ENCODE measurements around the gene KRT15. TPM values are rescaled to one million over a fixed set of nuclear protein-coding genes. Genes with fewer than 3 reads are reported as not detected.
A peak's percentile ranks its signal among the peaks of the same experiment; 100 is the strongest.

The KRT15 gene
- 0.19 and 0.46 TPM in 2 replicates for total RNA-seq (2014; rRNA removed)
- 0.05 TPM for polyA plus RNA-seq (2012)

DNA sequence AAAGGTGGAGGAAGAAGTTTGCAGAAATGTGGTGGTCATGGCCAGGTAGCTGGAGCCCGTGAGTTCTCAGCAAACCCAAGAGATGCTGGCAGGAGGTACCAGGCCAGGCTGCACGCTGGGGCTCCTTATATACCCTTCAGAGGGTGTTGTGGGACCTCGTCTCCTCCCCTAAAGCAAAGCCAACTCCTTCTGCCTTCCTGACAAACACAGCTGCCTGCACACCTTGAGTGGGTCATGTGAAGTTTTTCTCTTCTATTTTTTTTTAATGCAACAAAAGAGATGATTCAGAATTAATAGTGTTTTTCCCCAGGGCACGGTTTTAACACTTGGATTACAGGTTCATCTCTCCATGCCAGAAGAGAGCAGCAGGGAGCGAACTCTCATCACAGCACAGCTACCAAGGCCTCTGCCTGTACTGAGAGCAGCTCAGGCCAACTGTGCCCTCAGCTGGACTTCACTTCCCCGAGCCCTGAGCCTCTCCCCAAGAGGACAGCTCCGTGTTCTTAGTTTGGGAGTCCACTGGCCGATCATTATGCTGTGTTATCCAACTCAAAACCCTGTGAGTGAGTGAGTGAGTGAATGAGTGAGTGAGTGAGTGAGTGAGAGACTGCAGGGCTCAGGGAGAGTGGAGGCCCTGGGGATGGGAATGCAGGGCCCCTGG is at the start of gene KRT15:
Gene KRT15, minus strand, starts transcription at position 102 of the 661 bp plus-strand sequence. Its CDS starts 63 bp downstream, at position 39.
- DNase-seq (ENCODE audit: low read depth): peak; percentile 37

DNA sequence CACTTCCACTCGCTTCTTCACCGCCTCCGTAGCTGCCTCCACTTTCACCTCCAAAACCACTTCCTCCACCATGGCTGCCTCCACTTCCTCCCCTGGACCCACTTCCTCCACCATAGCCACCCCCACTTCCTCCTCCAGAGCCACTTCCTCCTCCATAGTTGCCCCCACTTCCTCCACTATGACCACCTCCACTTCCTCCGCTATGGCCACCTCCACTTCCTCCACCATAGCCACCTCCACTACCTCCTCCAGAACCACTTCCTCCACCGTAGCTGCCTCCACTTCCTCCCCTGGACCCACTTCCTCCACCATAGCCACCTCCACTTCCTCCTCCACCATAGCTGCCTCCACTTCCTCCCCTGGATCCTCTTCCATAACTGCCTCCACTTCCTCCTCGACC is 48.6 kb upstream of the KRT15 start:
- no peak for DNase-seq (ENCODE audit: low read depth)

DNA sequence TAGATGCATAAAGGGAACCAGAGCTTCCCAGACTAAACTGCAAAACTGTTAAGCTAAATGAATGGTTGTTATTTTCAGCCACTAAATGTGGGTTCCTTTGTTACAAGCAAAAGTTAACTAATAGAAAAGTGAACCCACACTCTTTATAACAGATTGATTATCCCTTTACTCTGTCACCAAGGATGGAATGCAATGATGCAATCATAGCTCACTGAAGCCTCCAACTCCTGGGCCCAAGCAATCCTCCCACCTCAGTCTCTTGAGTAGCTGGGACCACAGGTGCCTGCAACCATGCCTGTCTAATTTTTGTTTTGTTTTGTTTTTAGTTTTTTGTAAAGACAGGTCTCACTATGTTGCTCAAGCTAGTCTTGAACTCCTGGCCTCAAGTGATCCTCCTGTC is 46.6 kb upstream of the KRT15 start:
- no peak for DNase-seq (ENCODE audit: low read depth)

DNA sequence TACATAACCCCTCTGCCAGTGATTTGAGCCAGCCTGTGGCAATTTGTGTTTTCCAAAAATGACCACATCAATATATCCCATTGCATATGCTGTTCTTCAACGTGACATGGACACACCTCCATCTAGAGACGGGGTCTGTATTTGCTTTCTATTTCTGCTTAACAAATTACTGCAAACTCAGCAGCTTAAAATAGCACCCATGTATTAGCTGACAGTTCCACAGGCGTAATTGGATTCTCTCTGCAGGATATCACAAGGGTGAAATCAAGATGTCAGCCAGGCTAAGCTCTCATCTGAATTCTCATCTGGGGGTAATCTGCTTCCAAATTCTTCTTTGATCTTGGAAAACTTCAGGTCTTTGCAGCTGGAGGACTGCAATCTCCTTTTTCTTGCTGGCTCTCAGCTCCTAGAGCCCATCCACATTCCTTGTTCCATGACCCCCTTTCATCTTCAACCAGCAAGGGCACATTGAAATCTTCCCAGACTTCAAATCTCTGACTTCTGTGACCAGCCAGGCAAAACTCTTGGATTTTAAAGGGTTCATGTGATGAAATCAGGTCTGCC is 45.0 kb upstream of the KRT15 start:
- no peak for DNase-seq (ENCODE audit: low read depth)

DNA sequence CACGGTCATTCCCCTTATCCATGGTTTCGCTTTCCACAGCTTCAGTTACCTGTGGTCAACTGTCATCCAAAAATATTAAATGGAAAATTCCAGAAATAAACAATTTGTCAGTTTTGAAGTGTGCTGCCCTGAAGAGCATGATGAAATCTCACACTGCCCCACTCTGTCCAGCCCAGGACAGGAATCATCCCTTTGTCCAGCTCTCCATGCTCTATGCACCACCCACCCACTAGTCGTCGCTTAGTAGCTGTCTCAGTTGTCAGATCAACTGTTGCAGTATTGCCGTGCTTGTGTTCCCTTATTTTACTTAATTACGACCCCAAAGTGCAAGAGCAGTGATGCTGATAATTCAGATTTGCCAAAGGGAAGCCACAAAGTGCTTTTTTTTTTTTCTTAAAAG is 42.9 kb upstream of the KRT15 start:
- DNase-seq (ENCODE audit: low read depth): no peak

DNA sequence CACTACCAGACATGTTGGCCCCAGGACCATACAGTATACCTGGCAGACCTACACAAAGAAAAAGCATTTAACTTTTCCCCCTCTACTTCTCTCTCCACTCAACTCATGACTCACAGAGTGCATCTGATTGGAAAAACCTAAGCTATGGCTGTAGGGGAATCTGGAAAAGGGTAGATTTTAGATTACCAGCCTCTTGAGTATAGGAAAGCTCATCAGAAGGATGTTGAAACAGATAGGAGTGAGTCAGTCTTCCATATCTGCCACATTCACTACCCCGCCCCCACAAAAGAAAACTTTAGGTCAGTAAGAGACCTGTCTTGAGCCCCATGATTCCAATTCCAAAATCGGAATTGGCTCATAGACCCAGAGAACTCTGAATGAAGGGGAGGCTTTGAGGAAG is 40.9 kb upstream of the KRT15 start:
- peak; percentile 6 for DNase-seq (ENCODE audit: low read depth)

DNA sequence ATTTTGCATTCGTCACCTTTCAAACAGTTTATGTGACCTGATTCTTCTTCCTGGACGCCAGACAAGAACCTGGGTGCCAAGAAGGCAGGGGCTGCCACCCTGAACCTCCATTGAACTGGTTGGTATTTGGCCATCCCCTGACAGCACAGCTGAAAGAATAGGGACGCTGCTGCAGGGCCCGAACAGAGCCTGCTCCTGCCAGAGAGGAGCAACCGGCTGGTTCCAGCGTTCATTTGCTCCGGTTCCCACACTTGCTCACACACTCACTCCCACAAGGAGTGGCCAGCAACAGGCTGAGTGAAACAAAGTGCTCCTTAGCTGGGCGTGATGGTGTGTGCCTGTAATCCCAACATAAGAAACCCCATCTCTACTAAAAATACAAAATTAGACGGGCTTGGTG is 38.2 kb upstream of the KRT15 start:
- DNase-seq (ENCODE audit: low read depth): no peak

DNA sequence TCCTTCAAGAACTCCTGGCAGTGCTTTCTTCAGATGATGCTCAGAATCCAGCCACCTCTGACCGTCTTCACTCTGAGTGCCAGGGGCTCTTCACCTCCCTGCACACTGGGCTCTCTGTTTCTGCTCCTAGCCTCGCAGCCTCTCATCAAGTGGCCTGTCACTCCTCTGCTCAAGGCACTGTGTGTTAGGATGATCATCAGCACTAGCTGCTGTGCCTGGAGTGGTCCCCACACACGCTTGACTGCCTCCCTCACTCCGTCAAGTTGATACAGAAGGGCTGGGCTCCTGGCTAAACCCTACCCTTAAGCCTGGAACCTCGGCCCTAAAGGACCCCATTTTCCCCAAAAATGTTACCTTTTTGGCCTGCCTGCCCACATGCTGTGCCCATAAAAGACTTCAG is 37.6 kb upstream of the KRT15 start:
- no peak for DNase-seq (ENCODE audit: low read depth)

DNA sequence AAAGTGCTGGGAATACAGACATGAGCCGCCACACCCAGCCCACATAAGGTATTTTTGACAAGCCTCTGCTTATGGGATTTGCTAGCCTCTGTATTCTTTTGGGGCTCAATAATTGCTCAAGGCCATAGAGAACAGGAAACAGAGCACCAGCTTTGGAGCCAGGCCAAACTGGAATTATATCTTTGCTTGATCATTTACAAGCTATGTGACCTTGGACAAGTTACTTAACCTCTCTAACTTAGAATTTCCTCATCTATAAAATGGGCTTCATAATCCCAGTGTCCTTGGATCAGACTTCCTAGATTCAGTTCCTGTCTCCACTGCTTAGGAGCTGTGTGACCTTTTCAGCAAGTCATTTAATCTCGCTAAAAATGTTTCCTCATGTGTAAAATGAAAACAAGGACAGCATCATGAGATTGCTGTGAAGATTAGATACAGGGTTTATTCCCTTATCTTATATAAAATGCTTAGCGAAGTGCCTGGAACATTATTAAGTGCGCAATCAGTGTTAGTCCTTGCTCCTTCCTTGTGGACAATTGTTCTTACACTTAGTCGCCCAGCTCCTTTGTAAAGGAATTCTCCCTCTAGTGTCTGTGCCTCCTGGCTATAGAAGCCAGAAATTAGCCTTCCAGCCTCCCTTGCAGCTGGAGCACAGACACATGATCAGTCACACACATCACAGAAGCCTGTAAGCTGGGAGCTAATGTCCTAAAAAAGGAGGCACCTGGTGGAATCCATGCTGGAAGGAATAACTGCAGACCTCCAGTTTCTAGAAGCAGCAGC is 36.6 kb upstream of the KRT15 start:
- DNase-seq (ENCODE audit: low read depth): no peak

DNA sequence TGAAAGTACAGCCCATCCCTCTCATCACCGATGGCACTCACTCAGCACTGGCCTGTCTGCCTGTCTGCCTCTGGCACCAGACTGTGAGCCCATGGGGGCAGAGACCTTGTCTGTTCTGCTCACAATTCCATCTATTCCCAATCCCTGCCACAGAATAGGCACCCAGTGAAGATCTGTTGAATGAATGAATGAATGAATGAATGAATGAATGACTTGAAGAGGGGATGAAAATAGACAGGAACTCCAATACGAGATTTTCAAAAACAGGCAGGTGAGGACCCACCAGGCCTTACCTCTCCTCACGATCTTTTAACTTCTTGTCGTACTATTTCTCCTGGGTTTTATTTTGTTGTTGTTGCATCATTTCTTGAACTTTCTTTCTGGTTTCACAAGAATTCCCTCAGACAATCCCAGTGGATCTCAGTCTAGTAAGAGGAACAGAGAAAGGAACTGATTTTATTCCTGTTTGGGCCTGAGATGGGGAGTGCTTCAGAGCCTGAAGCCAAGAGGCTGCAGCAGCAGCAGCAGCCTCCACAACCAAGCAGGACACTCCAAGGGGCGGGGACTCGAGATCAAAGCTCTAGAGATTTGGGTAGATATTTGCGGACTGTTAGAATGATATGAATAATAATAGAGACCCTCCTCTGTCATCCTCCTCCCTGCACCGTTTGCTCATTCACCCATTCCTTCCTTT is 35.4 kb upstream of the KRT15 start:
- no peak for DNase-seq (ENCODE audit: low read depth)

DNA sequence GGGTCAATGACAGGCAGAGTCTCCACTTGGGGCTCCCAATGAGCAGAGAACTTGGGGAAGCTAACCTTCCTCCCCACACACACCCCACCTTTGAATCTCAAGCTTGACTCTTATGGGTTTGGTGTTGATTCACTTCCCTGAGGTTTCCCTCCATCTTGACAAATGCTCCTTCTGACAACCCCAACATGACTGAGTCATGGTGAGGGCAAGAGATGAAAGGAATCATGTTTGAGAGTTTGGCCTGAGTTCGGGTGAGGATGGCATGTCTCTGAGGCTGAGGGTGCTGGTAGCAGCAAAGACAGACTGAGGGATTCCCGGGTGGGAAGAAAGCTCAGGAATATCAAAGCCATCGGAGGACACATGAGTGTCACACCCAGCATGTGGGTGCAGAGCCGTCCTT is 34.5 kb upstream of the KRT15 start:
- peak; percentile 16 for DNase-seq (ENCODE audit: low read depth)

DNA sequence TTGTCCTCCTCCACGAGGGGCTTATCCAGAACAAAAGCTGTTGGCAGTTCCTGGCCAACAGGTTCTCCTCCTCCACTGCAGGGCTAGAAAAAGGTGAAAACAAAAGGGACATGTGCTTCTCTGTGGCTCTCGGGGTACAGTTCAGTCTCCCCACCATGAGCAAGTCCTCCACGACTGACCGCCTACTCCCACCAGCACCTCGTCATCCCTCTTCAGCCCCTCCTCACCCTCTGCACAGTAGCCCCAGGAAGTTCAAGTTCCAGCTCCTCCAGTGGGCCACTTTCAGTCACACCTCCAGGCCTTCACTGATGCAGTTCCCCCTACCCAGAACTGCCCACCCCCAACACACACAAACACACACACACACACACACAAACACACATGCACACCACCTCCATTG is 33.8 kb upstream of the KRT15 start:
- no peak for DNase-seq (ENCODE audit: low read depth)

DNA sequence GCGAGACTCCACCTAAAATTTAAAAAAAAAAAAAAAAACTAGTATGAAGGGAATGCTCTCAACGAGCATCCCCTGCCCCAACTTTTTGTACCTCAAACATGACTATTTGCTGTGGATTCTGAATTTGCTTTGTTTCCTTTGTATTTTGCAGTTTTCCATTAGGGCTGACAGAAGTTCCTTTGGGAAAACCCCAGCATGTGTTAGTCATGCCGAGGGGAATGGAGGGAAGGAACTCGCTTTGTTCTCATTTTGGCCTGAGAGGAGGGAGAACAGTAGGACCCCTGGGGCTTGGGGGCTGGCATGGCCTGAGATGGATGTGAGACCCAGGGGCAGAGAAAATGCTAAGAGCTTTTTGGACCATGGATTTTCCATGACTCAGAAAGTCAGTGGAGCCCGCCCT is 32.7 kb upstream of the KRT15 start:
- DNase-seq (ENCODE audit: low read depth): no peak

DNA sequence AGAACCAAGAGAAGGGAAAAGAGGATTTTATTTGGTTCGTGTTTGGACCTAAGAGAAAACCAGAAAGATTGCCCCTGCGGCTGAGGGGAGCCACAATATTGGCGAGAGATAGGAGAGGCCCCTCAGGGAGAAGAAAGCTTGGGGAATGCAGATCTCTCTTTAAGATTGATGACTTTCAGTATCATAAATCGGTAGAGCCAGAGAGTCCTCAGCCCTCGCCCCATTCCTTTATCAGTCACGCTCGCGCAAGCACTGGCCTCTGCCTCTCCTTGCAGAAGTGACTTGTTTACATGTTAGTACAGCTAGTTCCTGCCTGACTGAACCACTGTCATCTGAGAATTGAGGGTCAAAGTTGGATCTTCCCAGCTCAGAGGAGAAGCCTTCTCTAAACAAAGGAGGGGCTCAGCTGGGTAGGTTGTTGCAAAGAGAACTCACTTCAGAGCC is 30.9 kb upstream of the KRT15 start:
- DNase-seq (ENCODE audit: low read depth): no peak

DNA sequence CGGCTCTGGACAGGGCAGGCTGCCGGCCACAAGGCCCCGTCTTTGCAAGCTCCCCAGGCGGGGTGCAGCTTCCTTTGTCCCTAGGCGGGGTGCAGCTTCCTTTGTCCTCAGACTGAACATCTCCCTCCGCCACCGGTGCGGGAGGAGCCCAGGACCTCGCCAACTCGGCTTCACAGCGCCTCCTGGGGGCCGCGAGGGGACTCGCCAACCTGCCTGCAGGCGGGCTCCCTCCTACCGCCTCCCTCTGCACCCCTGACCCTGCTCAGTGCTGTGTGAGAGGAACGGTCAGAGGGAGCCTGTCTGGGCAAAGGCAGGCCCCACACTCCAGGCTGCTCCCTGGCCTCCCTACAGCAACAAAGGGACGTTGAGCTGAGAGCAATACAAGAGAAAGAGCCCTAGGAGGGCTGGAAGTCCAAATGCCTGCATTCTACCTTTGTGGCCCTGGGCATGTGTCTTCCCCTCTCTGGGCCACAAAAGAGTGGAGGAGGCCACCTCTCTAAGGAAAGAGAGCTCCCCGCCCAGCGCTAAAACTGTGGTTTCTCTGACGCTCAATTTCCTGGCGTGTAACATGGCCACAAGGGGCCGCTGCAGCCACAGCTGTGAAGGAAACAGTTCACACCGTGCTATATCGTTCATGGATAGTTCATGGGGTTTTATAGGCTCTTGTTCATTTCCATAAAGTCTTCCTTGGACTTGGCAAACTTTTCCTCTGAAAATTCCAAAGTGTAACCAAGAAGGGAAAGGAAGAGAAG is 30.3 kb upstream of the KRT15 start:
- peak; percentile 79 for DNase-seq (ENCODE audit: low read depth)

DNA sequence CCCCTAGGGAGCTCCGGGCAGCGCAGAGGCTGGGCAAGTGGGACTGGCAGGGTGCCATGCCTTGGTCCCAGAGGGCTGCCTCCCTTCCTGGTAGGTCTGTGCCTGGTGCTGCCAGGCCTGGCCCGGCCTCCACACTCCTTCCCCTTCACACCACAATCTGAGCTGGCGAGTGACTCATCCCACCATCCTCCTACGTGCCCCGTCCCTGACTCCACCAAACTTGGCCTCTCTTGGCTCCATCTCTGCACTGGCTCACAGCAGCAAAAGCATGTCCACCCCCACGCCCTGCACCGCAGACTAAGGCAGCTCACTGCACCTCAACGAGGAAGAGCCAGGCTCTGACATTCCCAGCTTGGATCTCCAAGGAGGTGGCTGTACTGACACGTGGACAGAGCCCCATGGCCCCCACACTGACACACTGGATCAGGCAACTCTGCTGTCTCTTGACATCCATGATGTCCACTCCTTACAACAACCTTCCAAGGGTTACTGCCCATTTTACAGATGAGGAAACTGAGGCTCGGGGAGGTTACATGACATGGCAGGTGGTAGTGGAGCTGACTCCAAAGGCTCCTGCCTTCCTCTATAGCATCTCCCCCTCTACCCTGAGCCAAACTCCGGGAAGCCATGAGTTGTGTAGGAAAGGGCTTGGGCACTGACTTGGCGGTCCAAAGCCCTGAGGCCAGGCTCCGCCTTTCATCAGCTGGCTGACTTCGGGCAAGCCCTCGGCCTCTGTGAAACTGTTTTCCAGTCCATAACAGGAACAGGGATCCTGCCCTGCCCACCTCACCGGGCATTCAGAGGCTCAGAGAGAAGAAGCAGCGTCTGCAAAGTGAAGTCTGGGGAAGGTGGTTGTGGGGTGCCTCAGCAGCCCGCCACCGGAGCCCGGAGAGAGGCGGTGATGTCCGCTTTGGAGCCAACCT is 29.5 kb upstream of the KRT15 start:
- peak; percentile 97 for DNase-seq (ENCODE audit: low read depth)

DNA sequence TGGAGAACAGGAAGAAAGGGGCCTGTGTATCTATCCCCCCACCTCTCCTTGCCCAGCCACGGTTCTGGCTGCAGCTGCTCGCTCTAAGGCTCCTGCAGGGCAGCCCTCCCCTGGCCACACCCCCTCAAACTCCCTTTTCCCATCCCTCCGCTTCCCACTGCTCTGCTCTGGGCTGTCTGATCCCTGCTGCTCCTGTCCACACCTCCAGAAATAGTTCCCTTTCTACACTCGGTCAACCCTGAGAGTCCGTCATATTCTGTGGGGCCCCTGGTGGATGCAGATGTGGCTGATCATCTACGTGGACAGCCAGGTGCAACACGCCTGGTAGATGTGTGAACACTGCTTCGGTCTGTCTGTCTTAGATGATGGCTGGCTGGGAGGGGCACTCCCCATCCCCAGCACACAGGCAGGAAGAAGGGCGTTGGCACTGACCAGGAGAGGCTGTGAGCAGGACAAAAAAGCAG is 28.7 kb upstream of the KRT15 start:
- peak; percentile 25 for DNase-seq (ENCODE audit: low read depth)

DNA sequence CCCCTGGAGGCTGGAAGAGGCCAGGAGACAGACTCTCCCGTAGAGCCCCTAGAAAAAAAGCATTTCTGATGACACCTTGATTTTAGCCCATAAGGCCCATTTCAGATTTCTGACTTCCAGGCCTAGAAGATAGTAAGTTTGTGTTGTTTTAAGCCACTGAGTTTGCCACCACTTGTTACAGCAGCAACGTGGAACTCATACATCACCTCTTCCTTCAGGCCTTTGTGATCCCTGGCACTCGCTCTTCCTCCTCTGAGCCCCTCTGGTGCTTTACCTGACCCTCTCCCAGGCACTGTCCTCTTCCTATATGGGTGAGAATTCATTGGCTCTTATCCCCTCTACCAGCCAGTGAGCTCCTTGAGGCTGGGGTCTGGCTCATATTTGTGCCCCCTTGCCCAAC is 28.1 kb upstream of the KRT15 start:
- no peak for DNase-seq (ENCODE audit: low read depth)

DNA sequence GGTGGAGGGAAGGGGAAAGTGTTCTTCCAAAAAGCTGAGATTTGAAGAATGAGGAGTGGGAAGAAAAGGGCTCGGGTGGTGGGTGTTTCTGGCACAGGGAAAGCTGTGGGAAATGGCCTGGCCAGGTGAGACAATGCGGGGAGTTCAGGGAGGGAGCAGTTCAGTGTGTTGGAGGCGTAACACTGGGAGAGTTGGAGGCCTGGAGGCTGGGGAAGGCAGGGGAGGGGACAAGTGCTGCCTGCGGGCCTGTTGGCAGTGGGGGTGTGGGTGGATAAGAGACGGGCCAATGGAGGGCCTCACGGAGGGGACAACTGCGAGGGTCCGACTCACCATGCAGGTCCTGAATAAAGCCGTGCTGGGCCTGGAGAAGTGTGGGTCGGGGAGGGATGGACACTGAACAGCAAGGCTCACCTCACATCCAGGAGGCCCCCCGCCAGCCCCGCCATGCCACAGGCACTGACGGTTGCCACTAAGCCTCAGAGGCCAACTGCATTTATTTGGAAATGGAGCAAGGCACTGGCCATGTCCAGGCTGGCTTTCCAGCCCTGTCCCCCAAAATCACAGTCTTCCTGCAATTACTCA is 27.2 kb upstream of the KRT15 start:
- no peak for DNase-seq (ENCODE audit: low read depth)

DNA sequence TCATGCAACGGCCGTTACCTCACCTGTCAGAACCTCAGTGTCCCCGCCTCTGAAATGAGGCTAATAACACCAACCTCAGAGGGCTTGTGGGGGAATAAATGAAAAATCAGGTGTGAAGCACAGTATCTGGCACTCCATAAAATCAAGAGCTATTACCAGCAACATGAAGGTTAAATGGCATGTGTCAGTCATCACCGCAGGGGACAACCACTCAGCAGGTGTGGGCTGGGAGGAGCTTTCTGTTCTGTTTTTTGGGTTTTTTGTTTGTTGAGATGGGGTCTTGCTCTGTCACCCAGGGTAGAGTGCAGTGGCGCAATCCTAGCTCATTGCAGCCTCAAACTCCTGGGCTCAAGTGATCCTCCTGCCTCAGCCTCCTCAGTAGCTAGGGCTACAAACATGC is 26.2 kb upstream of the KRT15 start:
- DNase-seq (ENCODE audit: low read depth): no peak
